ENCODE results near the gene LENG8.
"Not testable (repeated sequence)": the region's sequence is repeated elsewhere in the genome, so short reads cannot be mapped to it uniquely, and the experiment has no call there.

DNA sequence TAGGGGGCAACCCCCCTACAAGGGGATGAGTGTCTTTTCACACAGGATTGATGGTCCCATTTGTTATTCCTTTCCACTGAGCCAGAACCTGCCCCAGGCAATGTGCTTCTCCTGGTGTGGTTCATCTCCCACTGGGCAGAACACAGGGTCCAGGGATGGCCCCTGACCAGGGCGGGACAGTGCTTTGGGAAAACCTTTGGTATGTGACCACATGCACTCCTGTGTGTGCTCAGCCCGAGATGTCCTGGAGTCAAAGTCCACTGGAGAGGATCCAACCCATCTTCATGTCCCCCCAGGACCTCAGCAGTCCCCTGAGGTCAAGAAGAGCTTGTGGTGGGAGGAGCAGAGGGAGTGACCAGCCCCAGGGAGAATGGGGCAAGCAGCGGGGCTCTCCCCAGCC lies 59.5 kb downstream of the LENG8 start:
- TF ChIP-seq ZNF766 (CRISPR knock-in tag; IDR thresholded peaks at IDR 0.05; ENCODE audit: borderline replicate concordance); CEBPB (IDR thresholded peaks at IDR 0.05; ENCODE audit: borderline replicate concordance, low read depth, low read length); ZNF121 (CRISPR knock-in tag; IDR thresholded peaks at IDR 0.05); ARID2 (CRISPR knock-in tag; IDR thresholded peaks at IDR 0.05; ENCODE audit: borderline replicate concordance); MIXL1 (CRISPR knock-in tag; IDR thresholded peaks at IDR 0.05); GABPA (IDR thresholded peaks at IDR 0.05; ENCODE audit: low read depth, low read length); GABPA (CRISPR knock-in tag; IDR thresholded peaks at IDR 0.05; ENCODE audit: low read depth); POLR2A (IDR thresholded peaks at IDR 0.05; ENCODE audit: insufficient read depth in 1 of 2, low read depth in 2 of 2, low read length in 2 of 2); ATF7 (IDR thresholded peaks at IDR 0.05); ATF7 (CRISPR knock-in tag; IDR thresholded peaks at IDR 0.05): not testable (repeated sequence)
- TF ChIP-seq, protein P1, sequence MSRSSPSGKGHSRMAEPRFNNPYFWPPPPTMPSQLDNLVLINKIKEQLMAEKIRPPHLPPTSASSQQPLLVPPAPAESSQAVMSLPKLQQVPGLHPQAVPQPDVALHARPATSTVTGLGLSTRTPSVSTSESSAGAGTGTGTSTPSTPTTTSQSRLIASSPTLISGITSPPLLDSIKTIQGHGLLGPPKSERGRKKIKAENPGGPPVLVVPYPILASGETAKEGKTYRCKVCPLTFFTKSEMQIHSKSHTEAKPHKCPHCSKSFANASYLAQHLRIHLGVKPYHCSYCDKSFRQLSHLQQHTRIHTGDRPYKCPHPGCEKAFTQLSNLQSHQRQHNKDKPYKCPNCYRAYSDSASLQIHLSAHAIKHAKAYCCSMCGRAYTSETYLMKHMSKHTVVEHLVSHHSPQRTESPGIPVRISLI (CRISPR knock-in tag; IDR thresholded peaks at IDR 0.05; ENCODE audit: borderline replicate concordance): not testable (repeated sequence)

All from HepG2 (cell line).